ENCODE measurements around the gene B4GALT2. TPM values are rescaled to one million over a fixed set of nuclear protein-coding genes. Genes with fewer than 3 reads are reported as not detected.

Gene B4GALT2
- total and polyA plus RNA-seq, 9 of the 15 experiments (the other 6 are each of a cell fraction or from before 2014, with no cell fraction given) = 1.3 to 86.8 (median 43.8) TPM

GRCh38 chr1:43978551-43979260 lies at the start of gene B4GALT2 (continued):
- 0 out of 2 replicates have a peak, but pooled peaks have one; percentile 7 for TF ChIP-seq HCFC1 (IDR thresholded peaks at IDR 0.05; ENCODE audit: low read depth, low read length)
- TF ChIP-seq, protein P1, sequence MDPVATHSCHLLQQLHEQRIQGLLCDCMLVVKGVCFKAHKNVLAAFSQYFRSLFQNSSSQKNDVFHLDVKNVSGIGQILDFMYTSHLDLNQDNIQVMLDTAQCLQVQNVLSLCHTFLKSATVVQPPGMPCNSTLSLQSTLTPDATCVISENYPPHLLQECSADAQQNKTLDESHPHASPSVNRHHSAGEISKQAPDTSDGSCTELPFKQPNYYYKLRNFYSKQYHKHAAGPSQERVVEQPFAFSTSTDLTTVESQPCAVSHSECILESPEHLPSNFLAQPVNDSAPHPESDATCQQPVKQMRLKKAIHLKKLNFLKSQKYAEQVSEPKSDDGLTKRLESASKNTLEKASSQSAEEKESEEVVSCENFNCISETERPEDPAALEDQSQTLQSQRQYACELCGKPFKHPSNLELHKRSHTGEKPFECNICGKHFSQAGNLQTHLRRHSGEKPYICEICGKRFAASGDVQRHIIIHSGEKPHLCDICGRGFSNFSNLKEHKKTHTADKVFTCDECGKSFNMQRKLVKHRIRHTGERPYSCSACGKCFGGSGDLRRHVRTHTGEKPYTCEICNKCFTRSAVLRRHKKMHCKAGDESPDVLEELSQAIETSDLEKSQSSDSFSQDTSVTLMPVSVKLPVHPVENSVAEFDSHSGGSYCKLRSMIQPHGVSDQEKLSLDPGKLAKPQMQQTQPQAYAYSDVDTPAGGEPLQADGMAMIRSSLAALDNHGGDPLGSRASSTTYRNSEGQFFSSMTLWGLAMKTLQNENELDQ (CRISPR knock-in tag; IDR thresholded peaks at IDR 0.05; ENCODE audit: borderline replicate concordance) = no peak
- no peak for TF ChIP-seq SMAD2 (IDR thresholded peaks at IDR 0.05; ENCODE audit: low read depth, low read length)
- peak; percentile 12 for TF ChIP-seq RBBP5 (IDR thresholded peaks at IDR 0.05; ENCODE audit: borderline replicate concordance, insufficient read depth, low read length, poor library complexity, severe bottlenecking)
- peak; percentile 7 for TF ChIP-seq CCNT2 (IDR thresholded peaks at IDR 0.05; ENCODE audit: borderline replicate concordance, extremely low read depth, insufficient read length, low read depth, low read length)
- no peak for TF ChIP-seq FOXJ2 (tag; IDR thresholded peaks at IDR 0.05)
- TF ChIP-seq, protein P2, sequence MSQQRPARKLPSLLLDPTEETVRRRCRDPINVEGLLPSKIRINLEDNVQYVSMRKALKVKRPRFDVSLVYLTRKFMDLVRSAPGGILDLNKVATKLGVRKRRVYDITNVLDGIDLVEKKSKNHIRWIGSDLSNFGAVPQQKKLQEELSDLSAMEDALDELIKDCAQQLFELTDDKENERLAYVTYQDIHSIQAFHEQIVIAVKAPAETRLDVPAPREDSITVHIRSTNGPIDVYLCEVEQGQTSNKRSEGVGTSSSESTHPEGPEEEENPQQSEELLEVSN (IDR thresholded peaks at IDR 0.05; ENCODE audit: borderline replicate concordance in 1 of 2, extremely low read depth in 1 of 2, insufficient read depth in 1 of 2, insufficient read length in 1 of 2, low read depth in 1 of 2, low read length in 1 of 2, poor library complexity in 1 of 2, severe bottlenecking in 1 of 2) = peak; percentile 27 to 59
- TF ChIP-seq SREBF2 (CRISPR knock-in tag; IDR thresholded peaks at IDR 0.05) = no peak
- no peak for TF ChIP-seq ARID1B (IDR thresholded peaks at IDR 0.05)
- no peak for TF ChIP-seq SRSF3 (IDR thresholded peaks at IDR 0.05; ENCODE audit: insufficient read depth, low read length)
- TF ChIP-seq, protein P3, sequence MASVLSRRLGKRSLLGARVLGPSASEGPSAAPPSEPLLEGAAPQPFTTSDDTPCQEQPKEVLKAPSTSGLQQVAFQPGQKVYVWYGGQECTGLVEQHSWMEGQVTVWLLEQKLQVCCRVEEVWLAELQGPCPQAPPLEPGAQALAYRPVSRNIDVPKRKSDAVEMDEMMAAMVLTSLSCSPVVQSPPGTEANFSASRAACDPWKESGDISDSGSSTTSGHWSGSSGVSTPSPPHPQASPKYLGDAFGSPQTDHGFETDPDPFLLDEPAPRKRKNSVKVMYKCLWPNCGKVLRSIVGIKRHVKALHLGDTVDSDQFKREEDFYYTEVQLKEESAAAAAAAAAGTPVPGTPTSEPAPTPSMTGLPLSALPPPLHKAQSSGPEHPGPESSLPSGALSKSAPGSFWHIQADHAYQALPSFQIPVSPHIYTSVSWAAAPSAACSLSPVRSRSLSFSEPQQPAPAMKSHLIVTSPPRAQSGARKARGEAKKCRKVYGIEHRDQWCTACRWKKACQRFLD (CRISPR knock-in tag; IDR thresholded peaks at IDR 0.05) = peak; percentile 91
- TF ChIP-seq SMARCC2 (IDR thresholded peaks at IDR 0.05; ENCODE audit: low read depth) = no peak
- no peak for TF ChIP-seq GATAD2A (IDR thresholded peaks at IDR 0.05)
- TF ChIP-seq, protein P4, sequence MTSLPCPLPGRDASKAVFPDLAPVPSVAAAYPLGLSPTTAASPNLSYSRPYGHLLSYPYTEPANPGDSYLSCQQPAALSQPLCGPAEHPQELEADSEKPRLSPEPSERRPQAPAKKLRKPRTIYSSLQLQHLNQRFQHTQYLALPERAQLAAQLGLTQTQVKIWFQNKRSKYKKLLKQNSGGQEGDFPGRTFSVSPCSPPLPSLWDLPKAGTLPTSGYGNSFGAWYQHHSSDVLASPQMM (CRISPR knock-in tag; IDR thresholded peaks at IDR 0.05) = no peak
- TF ChIP-seq ESRRB (CRISPR knock-in tag; IDR thresholded peaks at IDR 0.05; ENCODE audit: borderline replicate concordance) = no peak
- no peak for TF ChIP-seq ZNF586 (CRISPR knock-in tag; conservative IDR thresholded peaks at IDR 0.05)
- no peak for TF ChIP-seq ESRRA (IDR thresholded peaks at IDR 0.05; ENCODE audit: borderline replicate concordance, low read depth)
- no peak for TF ChIP-seq SMARCA5 (IDR thresholded peaks at IDR 0.05)
- TF ChIP-seq SRSF1 (IDR thresholded peaks at IDR 0.05; ENCODE audit: low read depth, low read length) = no peak
- TF ChIP-seq ZNF133 (CRISPR knock-in tag; IDR thresholded peaks at IDR 0.05) = no peak
- TF ChIP-seq RBM39 (optimal IDR thresholded peaks at IDR 0.05; ENCODE audit: low read depth, low read length) = no peak
- TF ChIP-seq NCOA1 (IDR thresholded peaks at IDR 0.05; ENCODE audit: low read depth) = no peak
- TF ChIP-seq STAG1 (CRISPR knock-in tag; IDR thresholded peaks at IDR 0.05; ENCODE audit: borderline replicate concordance) = no peak
- TF ChIP-seq SIRT6 (IDR thresholded peaks at IDR 0.05; ENCODE audit: low read depth, low read length) = no peak

All from K562 (cell line).